HCT116 (cell line): ENCODE measurements around the gene HELZ2.

ENCODE experiments used
- CTCF ChIP-seq, 3 experiments: fragments of 200-600 bp in 1 of 3; sonication (generic) in 1 of 3; IDR thresholded peaks in 2 of 3; conservative IDR thresholded peaks in 1 of 3; 2 replicates each; pipeline ENCODE4 v1.5.1; 2012 to 2017; ENCODE audit warnings: low read depth in 2 of 3, low read length in 2 of 3, antibody characterized with exemption in 1 of 3, borderline replicate concordance in 1 of 3, control low read depth in 1 of 3, mild to moderate bottlenecking in 1 of 3, mixed read lengths in 1 of 3, mixed run types in 1 of 3, moderate library complexity in 1 of 3; ENCODE audit not compliant: insufficient read depth in 1 of 3
- EZH2 ChIP-seq: fragments of 200-600 bp; sonication (generic); IDR thresholded peaks from 2 replicates; pipeline ENCODE4 v1.6.1; 2017; ENCODE audit warnings: antibody characterized with exemption, mixed run types
- JUND ChIP-seq: IDR thresholded peaks from 2 replicates; pipeline ENCODE4 v1.6.1; 2012
- RAD21 ChIP-seq: IDR thresholded peaks from 2 replicates; pipeline ENCODE4 v1.6.1; 2012; ENCODE audit warnings: low read depth, mild to moderate bottlenecking
- SP1 ChIP-seq: IDR thresholded peaks from 2 replicates; pipeline ENCODE4 v1.6.1; 2012; ENCODE audit warnings: low read depth

GRCh38 chr20:63536997-63537524 is 37.0 kb downstream of the HELZ2 start, which contains the start of gene PTK6:
- TF ChIP-seq SP1 (no peak), CTCF (IDR thresholded peaks at IDR 0.05 in 2 of 3, conservative IDR thresholded peaks at IDR 0.05 in 1 of 3; ENCODE audit: borderline replicate concordance in 1 of 3, insufficient read depth in 1 of 3, low read depth in 2 of 3, low read length in 2 of 3) (no peak), EZH2 (no peak), JUND (no peak), RAD21 (no peak)
